Fibroblast of lung (primary cell): ENCODE measurements around the gene CYLD. TPM values are rescaled to one million over a fixed set of nuclear protein-coding genes. Genes with fewer than 3 reads are reported as not detected.

Source experiments
- DNase-seq, 2 donors: peaks; one replicate each; pipeline versions ENCODE4 v3.0.0 to v3.0.0-alpha.2; 2010; ENCODE audit warnings: low read depth in 2 of 2
- H2AFZ ChIP-seq: 2 replicates; pipeline ENCODE4 v1.5.1; 2012; ENCODE audit warnings: low read length, control low read depth, inconsistent platforms
- H3K27ac ChIP-seq: 2 replicates; pipeline ENCODE4 v1.5.1; 2011; ENCODE audit warnings: low read length, control low read depth; ENCODE audit not compliant: insufficient read depth
- H3K27me3 ChIP-seq: 2 replicates; pipeline ENCODE4 v1.5.1; 2011; ENCODE audit warnings: mild to moderate bottlenecking, low read length; ENCODE audit not compliant: control insufficient read depth, insufficient read depth
- H3K36me3 ChIP-seq: 2 replicates; pipeline ENCODE4 v1.5.1; 2011; ENCODE audit warnings: low read length; ENCODE audit not compliant: control insufficient read depth, insufficient read depth
- H3K4me1 ChIP-seq: 2 replicates; pipeline ENCODE4 v1.5.1; 2011; ENCODE audit warnings: low read length; ENCODE audit not compliant: control insufficient read depth, insufficient read depth; ENCODE audit errors: extremely low read depth
- H3K4me2 ChIP-seq: 2 replicates; pipeline ENCODE4 v1.5.1; 2011; ENCODE audit warnings: low read length, control low read depth; ENCODE audit not compliant: insufficient read depth; ENCODE audit errors: extremely low read depth
- H3K4me3 ChIP-seq, 4 experiments: fragments of 200-600 bp in 1 of 4; sonication (generic) in 1 of 4; replicated peaks in 1 of 4; 2 replicates each; pipeline ENCODE4 v1.5.1; 2011 to 2016; ENCODE audit warnings: low read length in 4 of 4, low read depth in 3 of 4, mild to moderate bottlenecking in 3 of 4, control low read depth in 2 of 4, inconsistent platforms in 1 of 4, mixed read lengths in 1 of 4; ENCODE audit not compliant: insufficient read depth in 1 of 4; ENCODE audit errors: control extremely low read depth in 1 of 4
- H3K79me2 ChIP-seq: 2 replicates; pipeline ENCODE4 v1.5.1; 2012; ENCODE audit warnings: mild to moderate bottlenecking, low read length, inconsistent platforms; ENCODE audit not compliant: control insufficient read depth, insufficient read depth
- H3K9ac ChIP-seq: 2 replicates; pipeline ENCODE4 v1.5.1; 2011; ENCODE audit warnings: mild to moderate bottlenecking, low read length, control low read depth; ENCODE audit not compliant: insufficient read depth
- H3K9me3 ChIP-seq: 2 replicates; pipeline ENCODE4 v1.5.1; 2012; ENCODE audit warnings: low read depth, low read length; ENCODE audit not compliant: control insufficient read depth, insufficient read depth
- H4K20me1 ChIP-seq: 2 replicates; pipeline ENCODE4 v1.5.1; 2011; ENCODE audit warnings: low read length; ENCODE audit not compliant: control insufficient read depth, insufficient read depth; ENCODE audit errors: extremely low read depth
- CTCF ChIP-seq, 2 donors: IDR thresholded peaks in 1 of 2; conservative IDR thresholded peaks in 1 of 2; 1 replicate in 1 of 2; 2 replicates in 1 of 2; pipeline ENCODE4 v1.5.1; 2011 to 2012; ENCODE audit warnings: low read length in 2 of 2, control low read depth in 1 of 2, inconsistent platforms in 1 of 2, low read depth in 1 of 2, mild to moderate bottlenecking in 1 of 2
- EZH2 ChIP-seq: IDR thresholded peaks from 2 replicates; pipeline ENCODE4 v1.5.1; 2012; ENCODE audit warnings: low read length, control low read depth, mild to moderate bottlenecking; ENCODE audit errors: missing control alignments
- polyA plus RNA-seq, 2 donors: library from polyadenylated mRNA; depleted of rRNA in 1 of 2; stranded (reverse) in 1 of 2; unstranded in 1 of 2; fragments of >200 nt; gene quantifications; 2 replicates each; pipeline ENCODE4 v1.2.1, GENCODE V29; 2011 to 2012; ENCODE audit warnings: missing spikeins in 1 of 2
- total RNA-seq: library from RNA; depleted of rRNA; stranded (reverse); fragments of >200 nt; gene quantifications from 2 replicates; pipeline ENCODE4 v1.2.1, GENCODE V29; 2014

The CYLD gene
- total and polyA plus RNA-seq, 2 donors (not counting 1 experiment from before 2014, with no cell fraction given): 22.1 to 66.7 TPM

- TF ChIP-seq EZH2: no peak
- TF ChIP-seq CTCF (conservative IDR thresholded peaks at IDR 0.05 in 1 of 2, IDR thresholded peaks at IDR 0.05 in 1 of 2; ENCODE audit: low read depth in 1 of 2, low read length in 2 of 2): no peak
Measured at GRCh38 chr16:50812876-50813466, 71.1 kb downstream of the CYLD start.

GRCh38 chr16:50814052-50814451 is 72.2 kb downstream of the CYLD start:
- no peaks in the 10 kb centered on the region for H3K27me3 ChIP-seq
- DNase-seq: no peak
- H3K36me3 ChIP-seq: no peaks in the 10 kb centered on the region
- no peak overlapping the region for H2AFZ ChIP-seq
- H3K79me2 ChIP-seq: no peaks in the 10 kb centered on the region
- H3K4me2 ChIP-seq: no peak overlapping the region
- no peak overlapping the region for H3K27ac ChIP-seq
- no peaks in the 10 kb centered on the region for H3K9me3 ChIP-seq
- TF ChIP-seq EZH2: no peak
- no peak overlapping the region for H3K9ac ChIP-seq
- H3K4me3 ChIP-seq: no peak overlapping the region
- no peaks in the 10 kb centered on the region for H3K4me1 ChIP-seq
- H4K20me1 ChIP-seq: no peaks in the 10 kb centered on the region

More at GRCh38 chr16:50812876-50813466, 71.1 kb downstream of the CYLD start:
- Histone ChIP-seq H3K9me3 (no peaks in the 10 kb centered on the region), H3K9ac (no peak overlapping the region), H3K27me3 (no peaks in the 10 kb centered on the region), H3K27ac (no peak overlapping the region), H3K4me2 (no peak overlapping the region), H3K4me1 (no peaks in the 10 kb centered on the region), H3K4me3 (no peak overlapping the region), H4K20me1 (no peaks in the 10 kb centered on the region), H3K36me3 (no peaks in the 10 kb centered on the region), H2AFZ (no peak overlapping the region), H3K79me2 (no peaks in the 10 kb centered on the region)
- DNase-seq: no peak

DNA sequence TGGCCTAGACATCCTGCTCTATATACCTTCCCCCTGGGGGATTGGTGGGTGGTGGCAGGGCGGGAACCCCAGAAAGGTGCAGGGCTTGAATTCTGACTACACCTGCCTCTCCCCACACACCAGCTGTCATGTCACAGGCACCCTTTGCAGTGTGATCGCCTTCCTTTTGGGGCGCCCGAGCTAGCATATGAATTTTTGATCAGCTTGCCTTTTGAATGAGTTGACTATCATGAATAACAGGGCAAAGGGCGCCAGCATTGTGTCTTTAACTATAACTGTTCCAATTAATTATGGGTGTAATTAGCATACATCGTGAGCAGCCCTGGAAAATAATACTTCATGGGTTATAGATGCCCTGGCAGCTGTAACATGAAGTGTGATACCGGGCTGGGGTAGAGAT is 72.7 kb downstream of the CYLD start:
- Histone ChIP-seq H3K27me3 (no peaks in the 10 kb centered on the region), H3K4me2 (no peak overlapping the region), H3K36me3 (no peaks in the 10 kb centered on the region), H3K9me3 (no peaks in the 10 kb centered on the region), H3K4me1 (no peaks in the 10 kb centered on the region), H3K4me3 (no peak overlapping the region), H3K79me2 (no peaks in the 10 kb centered on the region), H3K9ac (no peak overlapping the region), H2AFZ (no peak overlapping the region), H4K20me1 (no peaks in the 10 kb centered on the region), H3K27ac (no peak overlapping the region)
- no peak for DNase-seq
- no peak for TF ChIP-seq EZH2
- no peak for TF ChIP-seq CTCF (conservative IDR thresholded peaks at IDR 0.05 in 1 of 2, IDR thresholded peaks at IDR 0.05 in 1 of 2; ENCODE audit: low read depth in 1 of 2, low read length in 2 of 2)
